Keratinocyte (primary cell): ENCODE results near the gene KSR1. TPM values are rescaled to one million over a fixed set of nuclear protein-coding genes. Genes with fewer than 3 reads are reported as not detected.

Experiments used
- DNase-seq: peaks from one replicate; pipeline ENCODE4 v3.0.0-alpha.2; 2011; ENCODE audit warnings: low read depth, missing footprints, low spot score
- FAIRE-seq: peaks from 2 replicates; lab custom pipeline; 2011; peaks lifted over from hg19 to GRCh38; lab: Jason Lieb, UNC
- H2AFZ ChIP-seq: 2 replicates; pipeline ENCODE4 v1.6.0; 2012; ENCODE audit warnings: low read length, control low read depth, inconsistent platforms; ENCODE audit not compliant: control insufficient read depth
- H3K27ac ChIP-seq: 2 replicates; pipeline ENCODE4 v1.5.1; 2011; ENCODE audit warnings: low read length; ENCODE audit not compliant: control insufficient read depth, insufficient read depth
- H3K27me3 ChIP-seq: 3 replicates; pipeline ENCODE4 v1.6.0; 2011; ENCODE audit warnings: low read length; ENCODE audit not compliant: control insufficient read depth, insufficient read depth; ENCODE audit errors: extremely low read depth
- H3K36me3 ChIP-seq, 2 experiments: 2 replicates in 1 of 2; 3 replicates in 1 of 2; pipeline ENCODE4 v1.5.1; 2011; ENCODE audit warnings: low read length in 2 of 2, mild to moderate bottlenecking in 1 of 2; ENCODE audit not compliant: control insufficient read depth in 2 of 2, insufficient read depth in 2 of 2; ENCODE audit errors: extremely low read depth in 1 of 2
- H3K4me1 ChIP-seq: 3 replicates; pipeline ENCODE4 v1.5.1; 2011; ENCODE audit warnings: low read length; ENCODE audit not compliant: control insufficient read depth, insufficient read depth; ENCODE audit errors: extremely low read depth
- H3K4me2 ChIP-seq: 3 replicates; pipeline ENCODE4 v1.6.0; 2011; ENCODE audit warnings: low read depth, low read length; ENCODE audit not compliant: control insufficient read depth, insufficient read depth; ENCODE audit errors: extremely low read depth
- H3K4me3 ChIP-seq, 3 experiments: fragments of 200-600 bp in 1 of 3; sonication (generic) in 1 of 3; 2 replicates in 2 of 3; 3 replicates in 1 of 3; pipeline ENCODE4 v1.5.1; 2011 to 2016; ENCODE audit warnings: low read length in 3 of 3, mild to moderate bottlenecking in 3 of 3, control low read depth in 2 of 3, inconsistent platforms in 1 of 3, low read depth in 1 of 3, mixed read lengths in 1 of 3, mixed run types in 1 of 3, moderate library complexity in 1 of 3; ENCODE audit not compliant: control insufficient read depth in 2 of 3, insufficient read depth in 2 of 3; ENCODE audit errors: extremely low read depth in 1 of 3
- H3K79me2 ChIP-seq: 2 replicates; pipeline ENCODE4 v1.6.0; 2012; ENCODE audit warnings: low read length; ENCODE audit not compliant: control insufficient read depth, insufficient read depth
- H3K9ac ChIP-seq: 3 replicates; pipeline ENCODE4 v1.6.0; 2011; ENCODE audit warnings: low read length; ENCODE audit not compliant: control insufficient read depth, insufficient read depth; ENCODE audit errors: extremely low read depth
- H3K9me1 ChIP-seq: 3 replicates; pipeline ENCODE4 v1.6.0; 2011; ENCODE audit warnings: low read length; ENCODE audit not compliant: control insufficient read depth, insufficient read depth; ENCODE audit errors: extremely low read depth
- H3K9me3 ChIP-seq: 2 replicates; pipeline ENCODE4 v1.5.1; 2012; ENCODE audit warnings: low read depth, low read length; ENCODE audit not compliant: control insufficient read depth
- H4K20me1 ChIP-seq: 3 replicates; pipeline ENCODE4 v1.6.0; 2011; ENCODE audit warnings: low read length; ENCODE audit not compliant: control insufficient read depth, insufficient read depth; ENCODE audit errors: extremely low read depth
- CTCF ChIP-seq, 3 experiments: IDR thresholded peaks in 1 of 3; conservative IDR thresholded peaks in 1 of 3; optimal IDR thresholded peaks in 1 of 3; 2 replicates in 2 of 3; 3 replicates in 1 of 3; pipeline versions ENCODE3 to v1.5.1; 2011; ENCODE audit warnings: low read length in 3 of 3, mild to moderate bottlenecking in 3 of 3, moderate library complexity in 2 of 3, control low read depth in 1 of 3, inconsistent platforms in 1 of 3; ENCODE audit not compliant: insufficient read depth in 2 of 3; ENCODE audit errors: extremely low read depth in 1 of 3
- EZH2 ChIP-seq: IDR thresholded peaks from one replicate; pipeline ENCODE4 v1.6.1; 2012; ENCODE audit warnings: inconsistent platforms, mild to moderate bottlenecking, low read length, moderate library complexity
- dilution Hi-C: fragments of 300-500 bp; cut with MboI; formaldehyde crosslinking; loops from one replicate; pipeline ENCODE4 v1.7.0; 2020; ENCODE audit warnings: low sequenced_read_pairs; ENCODE audit not compliant: extremely low pct_ligation_motif_present
- polyA plus RNA-seq, 5 experiments: library from polyadenylated mRNA; depleted of rRNA in 3 of 5; stranded (reverse) in 3 of 5; stranded (forward) in 1 of 5; unstranded in 1 of 5; fragments of >200 nt; gene quantifications; 1 replicate in 1 of 5; 2 replicates in 3 of 5; 3 replicates in 1 of 5; pipeline versions ENCODE4 v1.2.1 to v1.2.3, GENCODE V29; 2011 to 2012; ENCODE audit warnings: missing spikeins in 2 of 5, low read depth in 1 of 5, low replicate concordance in 1 of 5

Gene KSR1
- polyA plus RNA-seq, 1 donor (not counting 4 experiments of a cell fraction or from before 2014, with no cell fraction given), result 1.3 TPM

DNA sequence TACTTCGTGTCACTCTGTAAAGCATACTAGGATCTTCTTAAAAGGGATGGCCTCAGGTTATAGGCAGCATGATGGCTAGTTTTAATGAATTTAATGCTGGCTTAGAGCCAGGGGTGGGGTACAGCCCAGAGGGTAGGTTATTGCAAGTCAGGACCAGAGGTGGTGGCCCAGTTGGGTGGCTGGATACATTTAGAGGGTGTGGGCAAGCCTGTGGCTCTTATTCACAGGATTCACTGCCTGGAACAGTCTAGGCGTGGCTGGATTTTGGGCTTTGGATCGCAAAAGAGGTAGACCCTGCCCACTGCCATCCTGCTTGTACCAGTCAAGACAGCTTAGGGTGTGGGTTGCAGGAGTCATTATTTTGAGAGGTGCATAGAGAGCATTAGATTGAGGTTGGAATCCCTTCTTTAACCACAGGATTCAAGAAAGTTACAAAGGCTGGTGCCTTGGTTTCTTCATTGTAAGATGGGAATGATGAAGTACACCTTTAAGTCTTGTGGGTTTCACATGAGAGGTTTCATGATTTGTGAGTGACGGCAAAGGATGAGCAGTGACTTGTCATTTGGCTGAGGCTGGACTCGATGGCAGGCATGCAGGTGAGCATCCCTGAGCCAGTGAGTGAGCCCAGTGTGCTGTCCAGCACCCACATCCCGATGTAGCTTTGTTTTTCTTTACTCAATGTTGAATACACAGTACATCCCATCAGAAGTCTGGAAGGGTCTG, 85.2 kb downstream of the KSR1 start:
- Histone ChIP-seq H2AFZ (no peak overlapping the region), H3K4me3 (no peak overlapping the region), H3K79me2 (no peaks in the 10 kb centered on the region), H4K20me1 (no peaks in the 10 kb centered on the region), H3K9ac (no peak overlapping the region), H3K27ac (no peak overlapping the region), H3K9me1 (no peaks in the 10 kb centered on the region), H3K4me1 (no peaks in the 10 kb centered on the region), H3K36me3 (no peaks in the 10 kb centered on the region), H3K27me3 (peaks cover 5% of the 10 kb centered on the region), H3K4me2 (no peak overlapping the region), H3K9me3 (no peaks in the 10 kb centered on the region)
- dilution Hi-C loops, result no loop called here
- DNase-seq, result no peak
- TF ChIP-seq EZH2 (no peak), CTCF (optimal IDR thresholded peaks at IDR 0.05 in 1 of 3, IDR thresholded peaks at IDR 0.05 in 1 of 3, conservative IDR thresholded peaks at IDR 0.05 in 1 of 3; ENCODE audit: extremely low read depth in 1 of 3, insufficient read depth in 2 of 3, low read length in 3 of 3) (no peak)
- FAIRE-seq, result no peak

DNA sequence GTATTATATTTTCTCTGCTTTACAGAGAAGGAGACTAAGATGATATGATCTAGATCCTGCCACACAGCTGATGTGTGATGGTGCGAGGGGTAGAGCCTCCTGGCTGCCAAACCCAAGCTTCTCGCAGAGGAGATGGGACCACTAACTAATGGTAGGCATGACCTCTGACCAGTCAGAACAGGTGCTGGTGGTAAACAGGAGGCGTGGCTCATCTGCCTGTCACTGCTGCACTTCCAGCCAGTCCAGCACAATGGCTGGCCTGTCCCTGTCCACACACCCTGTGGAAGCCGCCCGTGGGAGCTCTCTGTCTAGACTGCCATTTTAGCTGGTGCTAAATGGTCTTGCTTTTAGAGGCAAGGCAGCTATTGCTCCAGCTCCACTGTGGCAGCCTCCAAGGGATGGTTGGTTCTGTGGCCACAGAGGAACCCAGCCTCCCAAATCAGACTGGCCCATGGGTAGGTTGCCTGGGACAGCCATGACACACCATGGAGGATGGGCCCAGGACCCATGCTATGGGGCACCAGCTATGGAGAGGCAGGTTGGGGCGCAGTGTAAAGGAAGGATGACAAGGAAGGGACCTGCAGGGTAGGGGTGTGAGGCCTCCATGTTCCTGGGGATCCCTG, 86.7 kb downstream of the KSR1 start:
- peaks cover 5% of the 10 kb centered on the region for H3K4me1 ChIP-seq
- no peak for DNase-seq
- H3K27me3 ChIP-seq, result peaks cover 5% of the 10 kb centered on the region
- no peak overlapping the region for H2AFZ ChIP-seq
- dilution Hi-C loops, result no loop called here
- FAIRE-seq, result no peak
- no peaks in the 10 kb centered on the region for H3K36me3 ChIP-seq
- no peak overlapping the region for H3K9ac ChIP-seq
- H3K79me2 ChIP-seq, result no peaks in the 10 kb centered on the region
- no peak for TF ChIP-seq EZH2
- TF ChIP-seq CTCF (optimal IDR thresholded peaks at IDR 0.05 in 1 of 3, IDR thresholded peaks at IDR 0.05 in 1 of 3, conservative IDR thresholded peaks at IDR 0.05 in 1 of 3; ENCODE audit: extremely low read depth in 1 of 3, insufficient read depth in 2 of 3, low read length in 3 of 3), result no peak
- no peak overlapping the region for H3K27ac ChIP-seq
- H3K9me3 ChIP-seq, result no peaks in the 10 kb centered on the region
- no peak overlapping the region for H3K4me3 ChIP-seq
- H3K9me1 ChIP-seq, result no peaks in the 10 kb centered on the region
- H4K20me1 ChIP-seq, result no peaks in the 10 kb centered on the region
- H3K4me2 ChIP-seq, result no peak overlapping the region
